Spleen (tissue), 7 donors: ENCODE results near the gene RASSF5.

Source experiments
- CTCF ChIP-seq, 11 experiments: fragments of 200-600 bp in 7 of 11; fragments of 450-650 bp in 4 of 11; sonication (generic) in 4 of 11; IDR thresholded peaks in 8 of 11; conservative IDR thresholded peaks in 3 of 11; 1 replicate in 7 of 11; 2 replicates in 4 of 11; pipeline versions ENCODE4 v1.4.0 to v1.8.0; 2016 to 2021; ENCODE audit warnings: antibody characterized with exemption in 11 of 11, inconsistent platforms in 4 of 11, mild to moderate bottlenecking in 1 of 11
- POLR2A ChIP-seq, 3 donors: fragments of 450-650 bp; IDR thresholded peaks; one replicate each; pipeline ENCODE4 v1.5.1; 2017; ENCODE audit warnings: antibody characterized with exemption in 3 of 3, mild to moderate bottlenecking in 1 of 3
- donor health status: DM: no; HTN: no; CAD: no; lungs with moderate emphysema.
- donor health status: DM: no; HTN: no; CAD: no.
- donor health status: DM: no; HTN: no; CAD: no.

GRCh38 chr1:206495493-206496046 is 11.8 kb upstream of the RASSF5 start:
- no peak for TF ChIP-seq CTCF (IDR thresholded peaks at IDR 0.05 in 8 of 11, conservative IDR thresholded peaks at IDR 0.05 in 3 of 11)
- TF ChIP-seq POLR2A (IDR thresholded peaks at IDR 0.05): no peak
